Loucy (cell line): ENCODE results near the gene MIB1.

Experiments used
- EZH2phosphoT487 ChIP-seq: fragments of 200-600 bp; IDR thresholded peaks from 2 replicates; pipeline ENCODE4 v1.6.1; 2018; ENCODE audit warnings: antibody characterized with exemption, mild to moderate bottlenecking, moderate library complexity, borderline replicate concordance
- TF ChIP-seq, protein P1 (sequence below): fragments of 200-600 bp; sonication (generic); conservative IDR thresholded peaks from 2 replicates; pipeline ENCODE4 v1.5.1; 2014; ENCODE audit warnings: mild to moderate bottlenecking, antibody characterized with exemption, low read length

DNA sequence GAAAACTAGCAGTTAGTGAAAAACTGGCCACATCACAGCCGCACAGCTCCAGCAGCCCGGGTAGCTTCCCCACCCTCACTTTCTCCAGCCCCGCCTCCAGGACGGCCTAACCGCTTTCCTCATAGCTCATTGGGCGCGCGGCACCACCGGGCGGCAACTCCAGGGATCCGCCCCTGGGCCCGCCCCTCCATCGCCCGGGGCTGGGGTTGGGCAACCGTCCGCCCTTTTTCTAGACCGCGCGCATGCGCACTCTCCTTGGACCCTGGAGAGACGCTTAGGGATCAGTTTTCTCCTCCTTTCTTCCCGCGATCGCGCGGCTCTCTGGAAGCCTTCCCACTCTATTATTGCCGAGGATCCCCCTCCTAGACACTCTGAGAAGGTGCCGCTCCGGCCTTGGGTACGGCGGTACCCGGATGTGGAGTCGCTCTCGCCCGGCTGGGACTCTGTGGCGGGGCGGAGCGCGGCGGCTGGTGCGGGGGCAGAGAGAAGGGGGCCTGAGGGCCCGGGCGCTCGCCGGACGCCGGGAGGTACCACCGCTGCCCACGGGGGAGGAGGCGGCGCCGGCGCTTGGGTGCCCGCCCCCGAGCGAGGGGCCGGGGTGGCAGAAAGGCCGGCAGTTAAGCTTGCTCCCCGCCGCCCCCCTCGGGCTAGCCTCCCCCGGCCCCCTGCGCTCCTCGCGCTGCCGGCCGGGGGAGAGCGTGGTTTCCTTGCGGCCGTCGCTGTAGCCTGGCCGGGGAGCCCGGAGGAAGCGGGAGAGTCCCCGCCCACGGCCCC, at the start of gene MIB1:
- TF ChIP-seq, protein P1, sequence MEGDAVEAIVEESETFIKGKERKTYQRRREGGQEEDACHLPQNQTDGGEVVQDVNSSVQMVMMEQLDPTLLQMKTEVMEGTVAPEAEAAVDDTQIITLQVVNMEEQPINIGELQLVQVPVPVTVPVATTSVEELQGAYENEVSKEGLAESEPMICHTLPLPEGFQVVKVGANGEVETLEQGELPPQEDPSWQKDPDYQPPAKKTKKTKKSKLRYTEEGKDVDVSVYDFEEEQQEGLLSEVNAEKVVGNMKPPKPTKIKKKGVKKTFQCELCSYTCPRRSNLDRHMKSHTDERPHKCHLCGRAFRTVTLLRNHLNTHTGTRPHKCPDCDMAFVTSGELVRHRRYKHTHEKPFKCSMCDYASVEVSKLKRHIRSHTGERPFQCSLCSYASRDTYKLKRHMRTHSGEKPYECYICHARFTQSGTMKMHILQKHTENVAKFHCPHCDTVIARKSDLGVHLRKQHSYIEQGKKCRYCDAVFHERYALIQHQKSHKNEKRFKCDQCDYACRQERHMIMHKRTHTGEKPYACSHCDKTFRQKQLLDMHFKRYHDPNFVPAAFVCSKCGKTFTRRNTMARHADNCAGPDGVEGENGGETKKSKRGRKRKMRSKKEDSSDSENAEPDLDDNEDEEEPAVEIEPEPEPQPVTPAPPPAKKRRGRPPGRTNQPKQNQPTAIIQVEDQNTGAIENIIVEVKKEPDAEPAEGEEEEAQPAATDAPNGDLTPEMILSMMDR: no peak
- TF ChIP-seq EZH2phosphoT487: no peak
